ENCODE data around the gene CD248. TPM values are rescaled to one million over a fixed set of nuclear protein-coding genes. Genes with fewer than 3 reads are reported as not detected.
"Not testable (repeated sequence)": the region's sequence is repeated elsewhere in the genome, so short reads cannot be mapped to it uniquely, and the experiment has no call there.

The CD248 gene
- polyA plus RNA-seq, 1 experiment = 180 TPM

DNA sequence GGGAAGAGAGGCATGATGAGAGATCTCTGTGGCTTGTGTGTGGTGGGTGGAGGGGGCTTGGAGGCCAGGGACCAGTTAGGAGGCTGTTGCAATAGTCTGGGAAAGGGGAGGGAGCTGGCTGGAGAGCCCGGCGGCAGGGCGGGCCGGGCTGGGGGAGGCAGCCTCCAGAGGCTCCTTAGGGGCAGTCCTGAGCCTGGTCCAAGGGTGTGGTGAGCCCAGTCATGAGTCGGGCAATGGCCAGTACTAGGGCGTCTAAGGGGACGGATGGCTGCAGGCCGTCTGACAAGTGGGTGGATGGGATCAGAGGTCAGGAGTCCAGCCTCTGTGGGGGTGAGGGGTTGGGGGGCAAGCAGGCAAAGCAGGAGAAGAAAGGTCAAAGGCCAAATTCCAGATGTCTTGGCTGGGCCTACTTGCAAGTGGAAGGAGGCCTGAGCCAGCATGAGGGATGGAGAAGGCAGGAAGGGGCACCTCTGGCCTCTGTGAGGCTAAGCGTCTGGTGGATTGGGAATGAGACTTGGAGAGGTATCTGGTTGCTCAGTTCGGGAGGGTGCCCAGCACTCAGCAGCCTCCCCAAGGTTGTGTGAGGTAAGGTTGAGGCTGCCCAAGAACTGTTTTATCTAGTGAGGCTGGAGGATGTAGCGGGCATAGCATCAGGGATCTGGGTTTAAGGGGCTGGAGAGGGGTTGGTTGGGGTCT is 6.0 kb upstream of the CD248 start:
- CTCF ChIA-PET = interaction anchor here (1.7 kb wide), 1 partner anchor 10 kb away, joined by 7 read pairs; no protein-coding TSS in a partner anchor
- no peaks in the 10 kb centered on the region for H3K36me3 ChIP-seq (ENCODE audit: control insufficient read depth, insufficient read depth, low read length)
- POLR2A ChIA-PET = no interaction called here
- H3K4me3 ChIP-seq (ENCODE audit: low read depth, low read length) = no peak overlapping the region
- TF ChIP-seq, protein P1, sequence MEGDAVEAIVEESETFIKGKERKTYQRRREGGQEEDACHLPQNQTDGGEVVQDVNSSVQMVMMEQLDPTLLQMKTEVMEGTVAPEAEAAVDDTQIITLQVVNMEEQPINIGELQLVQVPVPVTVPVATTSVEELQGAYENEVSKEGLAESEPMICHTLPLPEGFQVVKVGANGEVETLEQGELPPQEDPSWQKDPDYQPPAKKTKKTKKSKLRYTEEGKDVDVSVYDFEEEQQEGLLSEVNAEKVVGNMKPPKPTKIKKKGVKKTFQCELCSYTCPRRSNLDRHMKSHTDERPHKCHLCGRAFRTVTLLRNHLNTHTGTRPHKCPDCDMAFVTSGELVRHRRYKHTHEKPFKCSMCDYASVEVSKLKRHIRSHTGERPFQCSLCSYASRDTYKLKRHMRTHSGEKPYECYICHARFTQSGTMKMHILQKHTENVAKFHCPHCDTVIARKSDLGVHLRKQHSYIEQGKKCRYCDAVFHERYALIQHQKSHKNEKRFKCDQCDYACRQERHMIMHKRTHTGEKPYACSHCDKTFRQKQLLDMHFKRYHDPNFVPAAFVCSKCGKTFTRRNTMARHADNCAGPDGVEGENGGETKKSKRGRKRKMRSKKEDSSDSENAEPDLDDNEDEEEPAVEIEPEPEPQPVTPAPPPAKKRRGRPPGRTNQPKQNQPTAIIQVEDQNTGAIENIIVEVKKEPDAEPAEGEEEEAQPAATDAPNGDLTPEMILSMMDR (IDR thresholded peaks at IDR 0.05; ENCODE audit: insufficient read depth, low read depth, low read length) = no peak
- no peaks in the 10 kb centered on the region for H3K27me3 ChIP-seq (ENCODE audit: control insufficient read depth, insufficient read depth, low read length)
- DNase-seq (ENCODE audit: low read depth) = no peak

DNA sequence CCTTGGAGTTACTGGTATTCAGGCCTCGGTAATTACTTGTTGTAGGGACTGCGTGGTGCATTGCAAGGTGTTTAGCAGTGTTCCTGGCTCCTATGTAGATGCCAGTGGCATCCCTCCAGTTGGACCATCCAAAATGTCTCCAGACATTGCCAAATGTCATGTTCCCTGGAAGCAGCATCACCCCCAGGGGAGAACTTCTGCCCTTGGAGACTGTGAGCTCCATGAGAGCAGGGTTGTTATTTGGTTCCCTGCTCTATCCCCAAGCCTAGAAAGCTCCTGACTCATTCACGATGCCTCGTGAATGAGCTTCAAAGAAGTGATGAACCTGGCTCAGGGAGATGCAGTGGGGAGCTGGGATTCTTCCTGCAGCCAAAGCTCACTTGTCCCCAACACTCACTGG is 4.8 kb upstream of the CD248 start:
- Histone ChIP-seq H3K36me3 (ENCODE audit: control insufficient read depth, insufficient read depth, low read length) (no peaks in the 10 kb centered on the region), H3K27me3 (ENCODE audit: control insufficient read depth, insufficient read depth, low read length) (no peaks in the 10 kb centered on the region), H3K4me3 (ENCODE audit: low read depth, low read length) (no peak overlapping the region)
- TF ChIP-seq, protein P1 (IDR thresholded peaks at IDR 0.05; ENCODE audit: insufficient read depth, low read depth, low read length) = no peak
- POLR2A ChIA-PET = no interaction called here
- CTCF ChIA-PET = interaction anchor here (1.3 to 1.7 kb wide), 3 partner anchors 8 to 14 kb away, joined by 4 to 7 read pairs (median 4); partner anchors contain the start of gene RIN1
- DNase-seq (ENCODE audit: low read depth) = no peak

DNA sequence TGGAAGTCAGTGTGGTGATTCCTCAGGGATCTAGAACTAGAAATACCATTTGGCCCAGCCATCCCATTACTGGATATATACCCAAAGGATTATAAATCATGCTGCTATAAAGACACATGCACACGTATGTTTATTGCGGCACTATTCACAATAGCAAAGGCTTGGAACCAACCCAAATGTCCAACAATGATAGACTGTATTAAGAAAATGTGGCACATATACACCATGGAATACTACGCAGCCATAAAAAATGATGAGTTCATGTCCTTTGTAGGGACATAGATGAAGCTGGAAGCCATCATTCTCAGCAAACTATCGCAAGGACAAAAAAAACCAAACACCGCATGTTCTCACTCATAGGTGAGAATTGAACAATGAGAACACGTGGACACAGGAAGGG is 3.9 kb upstream of the CD248 start:
- H3K36me3 ChIP-seq (ENCODE audit: control insufficient read depth, insufficient read depth, low read length); H3K27me3 ChIP-seq (ENCODE audit: control insufficient read depth, insufficient read depth, low read length); DNase-seq (ENCODE audit: low read depth); POLR2A ChIA-PET; H3K4me3 ChIP-seq (ENCODE audit: low read depth, low read length); CTCF ChIA-PET: not testable (repeated sequence)

DNA sequence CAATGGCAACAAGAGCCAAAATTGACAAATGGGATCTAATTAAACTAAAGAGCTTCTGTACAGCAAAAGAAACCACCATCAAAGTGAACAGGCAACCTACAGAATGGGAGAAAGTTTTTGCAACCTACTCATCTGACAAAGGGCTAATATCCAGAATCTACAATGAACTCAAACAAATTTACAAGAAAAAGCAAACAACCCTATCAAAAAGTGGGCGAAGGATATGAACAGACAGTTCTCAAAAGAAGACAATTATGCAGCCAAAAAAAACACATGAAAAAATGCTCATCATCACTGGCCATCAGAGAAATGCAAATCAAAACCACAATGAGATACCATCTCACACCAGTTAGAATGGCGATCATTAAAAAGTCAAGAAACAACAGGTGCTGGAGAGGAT is 3.4 kb upstream of the CD248 start:
- H3K36me3 ChIP-seq (ENCODE audit: control insufficient read depth, insufficient read depth, low read length); H3K4me3 ChIP-seq (ENCODE audit: low read depth, low read length); DNase-seq (ENCODE audit: low read depth); CTCF ChIA-PET; POLR2A ChIA-PET; H3K27me3 ChIP-seq (ENCODE audit: control insufficient read depth, insufficient read depth, low read length): not testable (repeated sequence)

DNA sequence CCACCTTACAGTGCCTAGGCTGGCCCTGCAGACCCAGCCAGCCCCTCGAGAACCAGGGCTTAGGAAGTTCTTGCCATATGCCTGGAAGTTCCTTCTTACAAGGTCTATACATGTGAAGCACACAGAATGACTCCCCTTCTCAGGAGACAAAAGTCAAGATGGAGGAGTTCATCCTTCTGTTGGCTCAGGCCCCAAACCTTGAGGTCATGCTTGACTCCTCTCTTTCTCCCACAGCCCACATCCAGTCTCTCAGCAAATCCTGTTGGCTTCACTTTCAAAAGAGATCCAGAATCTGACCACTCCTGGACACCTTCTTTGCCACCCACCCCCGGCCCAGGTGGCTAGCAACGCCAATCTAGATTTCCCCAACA is 1.7 kb upstream of the CD248 start:
- ChIA-PET POLR2A (interaction anchor here (0.8 kb wide), 1 partner anchor 30 kb away, joined by 6 read pairs; the partner anchor contains the start of gene YIF1A), CTCF (interaction anchor here (0.6 to 11.3 kb wide), 5 partner anchors 8 to 74 kb away, joined by 3 to 188 read pairs (median 17); partner anchors contain the start of gene RIN1)
- Histone ChIP-seq H3K36me3 (ENCODE audit: control insufficient read depth, insufficient read depth, low read length) (no peaks in the 10 kb centered on the region; the same call in 1 of the 2 replicates), H3K4me3 (ENCODE audit: low read depth, low read length) (no peak overlapping the region), H3K27me3 (ENCODE audit: control insufficient read depth, insufficient read depth, low read length) (no peaks in the 10 kb centered on the region)
- TF ChIP-seq, protein P1 (IDR thresholded peaks at IDR 0.05; ENCODE audit: insufficient read depth, low read depth, low read length) = no peak
- DNase-seq (ENCODE audit: low read depth) = no peak

DNA sequence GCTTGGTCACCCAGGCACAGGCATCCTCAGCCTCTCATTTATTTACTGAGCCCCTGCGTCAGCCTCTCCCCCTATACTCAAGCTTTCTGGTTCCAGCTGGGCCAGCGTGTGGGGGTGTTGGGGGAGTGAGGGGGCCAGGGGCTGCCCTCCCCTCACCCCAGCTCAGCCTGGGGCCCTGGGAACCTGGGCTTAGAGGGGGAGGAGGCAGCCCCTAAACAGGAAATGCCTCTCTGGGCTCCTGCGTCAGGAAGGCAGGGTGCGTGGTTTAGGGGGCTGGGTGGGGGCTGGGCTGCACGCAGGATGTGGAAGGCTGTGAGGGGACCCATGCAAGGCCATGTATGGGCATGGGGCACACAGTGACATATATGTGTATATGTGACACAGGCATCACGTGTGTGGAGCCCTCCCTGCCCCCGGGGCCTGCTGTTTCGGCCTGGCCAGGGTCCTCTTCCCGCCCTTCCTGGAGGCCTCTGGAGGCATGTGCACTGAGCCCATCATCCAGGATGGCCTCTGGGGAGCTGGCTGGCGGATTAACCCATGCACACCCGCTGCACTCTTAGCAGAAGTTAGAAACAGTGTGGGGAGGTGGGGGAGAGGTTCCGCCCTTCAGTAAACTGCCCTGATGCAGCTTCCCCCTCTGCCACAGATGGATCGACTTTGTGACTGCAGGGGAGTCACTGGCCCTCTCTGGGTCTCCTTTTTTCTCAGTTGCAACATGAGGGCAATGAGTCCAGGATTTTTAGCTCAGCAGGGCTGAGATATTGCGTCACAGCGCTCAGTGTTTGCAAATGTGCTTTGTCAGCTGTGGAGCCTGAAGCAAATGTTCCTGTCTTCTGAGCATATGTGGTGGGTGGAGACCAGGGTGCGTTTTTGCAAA is 1.1 kb upstream of the CD248 start:
- DNase-seq (ENCODE audit: low read depth) = no peak
- TF ChIP-seq, protein P1 (IDR thresholded peaks at IDR 0.05; ENCODE audit: insufficient read depth, low read depth, low read length) = no peak
- ChIA-PET CTCF (interaction anchor here (0.6 to 11.3 kb wide), 5 partner anchors 9 to 74 kb away, joined by 3 to 188 read pairs (median 17); partner anchors contain the start of gene RIN1), POLR2A (interaction anchor here (0.8 kb wide), 1 partner anchor 29 kb away, joined by 6 read pairs; the partner anchor contains the start of gene YIF1A)
- Histone ChIP-seq H3K4me3 (ENCODE audit: low read depth, low read length) (no peak overlapping the region), H3K27me3 (ENCODE audit: control insufficient read depth, insufficient read depth, low read length) (no peaks in the 10 kb centered on the region), H3K36me3 (ENCODE audit: control insufficient read depth, insufficient read depth, low read length) (no peaks in the 10 kb centered on the region; the same call in 1 of the 2 replicates)
